ES-I3 (cell line): ENCODE data around the gene GALP.
A peak's percentile ranks its signal among the peaks of the same experiment; 100 is the strongest.
"Not testable (repeated sequence)": the region's sequence is repeated elsewhere in the genome, so short reads cannot be mapped to it uniquely, and the experiment has no call there.

Experiments used
- H3K36me3 ChIP-seq: 2 replicates; pipeline ENCODE4 v1.6.1; 2013; ENCODE audit warnings: mild to moderate bottlenecking, low read length, control low read depth, moderate library complexity; ENCODE audit not compliant: insufficient read depth
- H3K4me1 ChIP-seq: 2 replicates; pipeline ENCODE4 v1.6.1; 2013; ENCODE audit warnings: mild to moderate bottlenecking, control low read depth, low read length; ENCODE audit not compliant: insufficient read depth
- H3K9ac ChIP-seq: 2 replicates; pipeline ENCODE4 v1.6.1; 2013; ENCODE audit warnings: low read depth, mild to moderate bottlenecking, low read length, moderate library complexity
- H3K9me3 ChIP-seq: 2 replicates; pipeline ENCODE4 v1.6.1; 2013; ENCODE audit warnings: mild to moderate bottlenecking, low read length, moderate library complexity; ENCODE audit not compliant: control insufficient read depth, insufficient read depth

GALP gene

GRCh38 chr19:56175861-56176307, at the start of gene GALP:
Gene GALP, plus strand, starts transcription at chr19:56176008. Its CDS starts 1,101 bp downstream, at chr19:56177109.
- H3K36me3 ChIP-seq, H3K9ac ChIP-seq, H3K9me3 ChIP-seq, H3K4me1 ChIP-seq: not testable (repeated sequence)

DNA sequence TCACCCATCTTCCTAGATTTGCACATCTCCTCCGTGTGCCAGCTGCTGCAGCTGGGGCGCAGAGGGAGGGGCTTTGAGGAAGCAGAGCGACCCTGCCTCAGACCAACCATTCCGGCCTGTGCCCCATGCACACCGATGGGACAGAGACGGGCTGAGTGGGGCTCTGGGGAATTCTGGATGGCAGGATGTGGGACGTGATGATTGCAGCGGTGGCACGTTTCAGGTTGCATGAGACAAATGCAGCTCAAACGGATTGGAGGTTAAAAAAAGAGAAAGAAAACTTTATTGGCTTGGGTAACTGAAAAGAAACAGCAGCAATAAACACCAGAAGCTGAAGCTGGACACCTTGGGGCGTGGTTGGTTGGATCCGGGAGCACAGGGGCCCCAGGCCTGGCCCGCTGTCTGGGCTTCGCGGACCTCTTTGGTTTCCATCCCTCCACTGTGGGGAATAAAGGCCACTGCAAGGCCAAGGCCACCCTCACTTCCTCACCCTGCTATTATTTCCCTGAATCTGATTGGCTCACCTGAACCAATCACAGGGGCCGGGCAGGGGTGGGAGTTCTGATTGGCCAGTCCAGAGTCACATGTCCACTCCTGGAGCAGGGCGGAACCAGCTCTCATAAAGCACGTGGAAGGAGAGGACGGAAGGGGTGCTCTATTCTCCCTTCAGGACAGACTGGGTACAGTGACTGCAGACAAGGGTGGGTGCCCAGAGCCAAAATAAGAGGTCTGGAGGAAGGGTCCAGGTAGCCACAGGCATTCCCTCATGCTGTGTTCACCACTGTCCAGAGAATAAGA, 48.6 kb upstream of the GALP start:
- no peak overlapping the region for H3K9ac ChIP-seq
- H3K4me1 ChIP-seq = no peaks in the 10 kb centered on the region
- no peaks in the 10 kb centered on the region for H3K9me3 ChIP-seq
- no peaks in the 10 kb centered on the region for H3K36me3 ChIP-seq

DNA sequence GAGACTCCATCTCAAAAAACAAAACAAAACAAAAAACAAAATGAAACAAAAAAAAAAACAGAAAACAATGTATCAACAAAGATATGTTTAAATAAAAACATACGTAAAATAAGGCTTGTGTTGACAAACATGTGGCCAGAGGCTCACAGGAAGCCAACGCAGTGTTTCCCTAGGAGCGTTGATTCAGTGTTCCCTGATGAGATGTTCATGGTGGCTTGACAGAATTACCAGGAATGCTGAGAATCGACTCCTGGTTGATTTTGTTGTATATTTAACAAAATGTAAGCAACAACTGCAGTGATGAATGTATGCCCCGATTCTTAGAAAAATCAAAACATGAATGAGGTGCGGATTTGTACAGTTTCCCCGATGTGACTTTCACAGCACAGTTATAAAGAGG, 45.8 kb upstream of the GALP start:
- Histone ChIP-seq H3K9me3 (no peaks in the 10 kb centered on the region), H3K9ac (no peak overlapping the region), H3K4me1 (no peaks in the 10 kb centered on the region), H3K36me3 (no peaks in the 10 kb centered on the region)

DNA sequence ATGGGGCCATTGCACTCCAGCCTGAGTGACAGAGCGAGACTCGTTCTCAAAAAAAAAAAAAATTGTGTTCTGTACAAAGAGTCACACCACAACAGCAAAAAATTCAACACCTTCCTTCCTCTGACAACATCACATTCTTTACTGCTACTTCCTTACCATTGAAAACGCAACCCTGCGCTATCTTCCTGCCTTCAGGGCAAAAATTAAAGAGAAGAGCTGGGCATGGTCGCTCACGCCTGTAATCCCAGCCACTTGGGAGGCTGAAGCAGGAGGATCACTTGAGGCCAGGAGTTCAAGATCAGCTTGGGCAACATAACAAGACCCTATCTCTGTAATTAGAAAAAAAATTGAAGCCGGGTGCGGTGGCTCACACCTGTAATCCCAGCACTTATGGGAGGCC, 44.2 kb upstream of the GALP start:
- H3K9me3 ChIP-seq = no peaks in the 10 kb centered on the region
- H3K36me3 ChIP-seq = no peaks in the 10 kb centered on the region
- peaks cover 5% of the 10 kb centered on the region; the same call in 1 of the 2 replicates for H3K4me1 ChIP-seq
- H3K9ac ChIP-seq = no peak overlapping the region

DNA sequence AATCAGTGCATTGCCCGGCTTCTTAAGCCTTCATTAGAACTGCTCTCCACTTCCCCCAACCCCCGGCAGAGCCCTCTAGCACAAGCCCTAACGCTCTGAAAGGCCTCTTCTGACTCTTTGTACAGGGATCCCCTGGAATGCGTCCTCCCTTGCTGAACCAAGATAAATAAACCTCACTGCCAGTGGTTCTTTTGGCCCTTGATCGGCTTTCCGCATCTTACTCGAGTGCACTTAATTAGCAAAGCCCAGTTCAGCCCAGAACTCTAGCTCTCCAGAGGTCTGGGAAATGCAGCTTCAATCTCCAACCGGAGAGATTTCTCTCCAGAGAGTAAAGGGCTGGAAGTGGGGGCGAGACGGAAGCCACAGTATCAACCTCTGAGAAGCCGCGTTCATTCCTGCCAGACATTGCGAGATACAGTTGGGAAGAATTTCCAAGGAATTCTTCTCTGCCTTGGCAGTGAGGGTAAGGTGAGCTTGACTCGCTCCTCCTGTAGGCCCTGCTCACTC, 43.4 kb upstream of the GALP start:
- H3K9ac ChIP-seq = no peak overlapping the region

GRCh38 chr19:56133858-56134653, 41.8 kb upstream of the GALP start:
- no peaks in the 10 kb centered on the region for H3K9me3 ChIP-seq
- peaks cover 5% of the 10 kb centered on the region for H3K4me1 ChIP-seq
- no peak overlapping the region for H3K9ac ChIP-seq
- no peaks in the 10 kb centered on the region for H3K36me3 ChIP-seq

More for the DNA sequence above, 43.4 kb upstream of the GALP start:
- H3K36me3 ChIP-seq = no peaks in the 10 kb centered on the region
- peaks cover 5% of the 10 kb centered on the region for H3K4me1 ChIP-seq
- no peaks in the 10 kb centered on the region for H3K9me3 ChIP-seq

- Histone ChIP-seq H3K4me1 (peaks cover 5% of the 10 kb centered on the region), H3K9ac (no peak overlapping the region), H3K36me3 (no peaks in the 10 kb centered on the region)
Observed at GRCh38 chr19:56134654-56134921, 41.2 kb upstream of the GALP start.

GRCh38 chr19:56136362-56136761, 39.4 kb upstream of the GALP start:
- Histone ChIP-seq H3K9ac (peak overlapping the region; percentile 32; the same call in 1 of the 2 replicates), H3K36me3 (no peaks in the 10 kb centered on the region), H3K4me1 (peaks cover 5% of the 10 kb centered on the region), H3K9me3 (no peaks in the 10 kb centered on the region)

More at GRCh38 chr19:56134654-56134921, 41.2 kb upstream of the GALP start:
- no peaks in the 10 kb centered on the region for H3K9me3 ChIP-seq

DNA sequence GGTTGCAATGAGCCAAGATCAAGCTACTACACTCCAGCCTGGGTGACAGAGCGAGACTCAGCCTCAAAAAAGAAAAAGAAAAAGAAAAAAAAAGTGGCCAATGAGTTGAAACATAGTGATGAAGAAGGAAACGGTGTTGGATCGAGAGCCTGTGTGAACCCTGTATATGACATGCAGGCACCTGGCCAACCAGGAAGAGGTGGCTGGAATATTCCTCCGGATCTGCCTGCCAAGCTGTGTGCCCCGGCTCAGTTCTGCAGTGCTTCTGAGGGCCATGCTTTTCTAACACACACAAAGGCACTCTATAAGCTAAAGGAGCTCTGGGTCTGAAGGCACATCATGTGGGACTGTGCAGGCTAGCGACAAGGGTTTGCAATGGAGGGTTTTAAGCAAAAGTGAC, 38.4 kb upstream of the GALP start:
- Histone ChIP-seq H3K36me3 (no peaks in the 10 kb centered on the region), H3K9me3 (no peaks in the 10 kb centered on the region), H3K9ac (no peak overlapping the region), H3K4me1 (peaks cover 5% of the 10 kb centered on the region)

- Histone ChIP-seq H3K9me3 (no peaks in the 10 kb centered on the region), H3K36me3 (no peaks in the 10 kb centered on the region), H3K9ac (no peak overlapping the region), H3K4me1 (peaks cover 5% of the 10 kb centered on the region)
Observed at GRCh38 chr19:56138069-56138468, 37.7 kb upstream of the GALP start.

DNA sequence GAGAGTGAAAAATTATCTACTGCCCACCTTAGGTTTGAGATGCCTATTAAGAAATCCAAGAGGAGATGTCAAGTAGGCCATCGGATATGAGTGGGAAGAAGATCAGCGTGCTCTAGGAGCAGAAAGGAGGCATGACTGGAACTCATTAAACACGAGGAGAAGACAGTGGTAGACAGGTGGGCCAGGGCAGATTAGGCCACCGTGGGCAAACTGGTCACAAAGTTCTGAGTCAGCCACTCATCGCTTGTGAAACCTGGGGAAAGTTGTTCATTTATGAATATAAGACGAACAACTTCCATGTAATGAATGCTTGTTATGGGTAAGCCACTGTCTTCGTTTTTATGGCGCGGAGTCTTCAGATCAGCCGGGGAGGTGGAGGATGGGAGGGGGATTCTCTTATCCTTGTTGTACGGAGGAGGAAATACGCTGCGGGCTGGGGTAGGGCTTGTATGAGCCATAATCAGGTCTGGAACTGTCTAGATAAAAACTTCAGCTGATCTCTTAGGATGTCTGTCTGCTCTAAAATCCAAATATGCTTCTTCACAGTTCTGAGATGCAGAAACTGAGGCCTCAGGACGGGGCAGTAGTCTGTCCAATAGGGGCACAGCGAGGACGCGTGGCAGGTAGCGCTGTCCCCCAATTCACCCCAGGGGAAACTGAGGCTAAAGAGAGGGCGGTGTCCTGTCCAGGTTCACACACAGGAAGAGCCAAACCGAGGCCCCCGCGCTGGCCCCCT, 35.8 kb upstream of the GALP start:
- Histone ChIP-seq H3K9me3 (no peaks in the 10 kb centered on the region), H3K4me1 (peaks cover 5% of the 10 kb centered on the region), H3K36me3 (no peaks in the 10 kb centered on the region), H3K9ac (peak overlapping the region; percentile 29)

GRCh38 chr19:56140583-56141416, 35.0 kb upstream of the GALP start, which contains the start of gene ZNF444:
Gene ZNF444, plus strand, starts transcription at chr19:56141287. Its CDS starts 5,625 bp downstream, at chr19:56146912.
- H3K36me3 ChIP-seq = no peaks in the 10 kb centered on the region
- no peaks in the 10 kb centered on the region for H3K9me3 ChIP-seq
- peak within 1 kb of the TSS; percentile 61 for H3K9ac ChIP-seq
- peaks cover 5% of the 10 kb centered on the region for H3K4me1 ChIP-seq

GRCh38 chr19:56141417-56141993, 34.3 kb upstream of the GALP start:
- no peaks in the 10 kb centered on the region for H3K36me3 ChIP-seq
- peak overlapping the region; percentile 61 for H3K9ac ChIP-seq
- H3K9me3 ChIP-seq = no peaks in the 10 kb centered on the region
- H3K4me1 ChIP-seq = no peaks in the 10 kb centered on the region; the same call in 1 of the 2 replicates
